HG03066 (cell line): ENCODE results near the gene MAT2B.
A peak's percentile ranks its signal among the peaks of the same experiment; 100 is the strongest.

Source experiments
- ATAC-seq: cut with Tn5 transposase; IDR thresholded peaks from one replicate; pipeline ENCODE4 v1.9.1; 2021; ENCODE audit warnings: low read depth; ENCODE audit not compliant: unreplicated experiment

The MAT2B gene

GRCh38 chr5:163548649-163549048 is 43.2 kb downstream of the MAT2B start:
- ATAC-seq: no peak

GRCh38 chr5:163551156-163551555 is 45.7 kb downstream of the MAT2B start:
- ATAC-seq: no peak

- no peak for ATAC-seq
Measured at GRCh38 chr5:163552536-163552935, 47.1 kb downstream of the MAT2B start.

GRCh38 chr5:163561339-163561738 is 55.9 kb downstream of the MAT2B start:
- ATAC-seq: no peak

GRCh38 chr5:163562071-163562470 is 56.7 kb downstream of the MAT2B start:
- ATAC-seq: no peak

- ATAC-seq: no peak
Measured at GRCh38 chr5:163563112-163563511, 57.7 kb downstream of the MAT2B start.

GRCh38 chr5:163563880-163564279 is 58.5 kb downstream of the MAT2B start:
- ATAC-seq: no peak

GRCh38 chr5:163564321-163564938 is 59.0 kb downstream of the MAT2B start:
- ATAC-seq: peak; percentile 53

- no peak for ATAC-seq
Measured at GRCh38 chr5:163565492-163565891, 60.1 kb downstream of the MAT2B start.

- ATAC-seq: peak; percentile 45
Measured at GRCh38 chr5:163565931-163566608, 60.7 kb downstream of the MAT2B start.

GRCh38 chr5:163566678-163567077 is 61.3 kb downstream of the MAT2B start:
- no peak for ATAC-seq

- no peak for ATAC-seq
Measured at GRCh38 chr5:163567811-163568210, 62.4 kb downstream of the MAT2B start.
